Measurements from ENCODE around the gene ANKH.

- TF ChIP-seq OSR1 (CRISPR knock-in tag; IDR thresholded peaks at IDR 0.05) = no peak
- no peak for TF ChIP-seq ZFP30 (CRISPR knock-in tag; IDR thresholded peaks at IDR 0.05)
- no peak for TF ChIP-seq PPARA (CRISPR knock-in tag; IDR thresholded peaks at IDR 0.05; ENCODE audit: borderline replicate concordance)
- no peak for TF ChIP-seq CSRNP3 (CRISPR knock-in tag; IDR thresholded peaks at IDR 0.05)
- TF ChIP-seq CREB5 (CRISPR knock-in tag; IDR thresholded peaks at IDR 0.05; ENCODE audit: low read depth) = no peak
- no peak for TF ChIP-seq TCF4 (CRISPR knock-in tag; IDR thresholded peaks at IDR 0.05; ENCODE audit: borderline replicate concordance)
- TF ChIP-seq ZNF565 (CRISPR knock-in tag; conservative IDR thresholded peaks at IDR 0.05; ENCODE audit: low read depth) = no peak
- TF ChIP-seq BACH2 (CRISPR knock-in tag; IDR thresholded peaks at IDR 0.05; ENCODE audit: borderline replicate concordance) = no peak
- no peak for TF ChIP-seq ZNF8 (CRISPR knock-in tag; IDR thresholded peaks at IDR 0.05)
- no peak for TF ChIP-seq ARNTL (CRISPR knock-in tag; IDR thresholded peaks at IDR 0.05; ENCODE audit: borderline replicate concordance, low read depth)
- TF ChIP-seq ZFP3 (CRISPR knock-in tag; IDR thresholded peaks at IDR 0.05) = no peak
- no peak for TF ChIP-seq TSHZ2 (CRISPR knock-in tag; IDR thresholded peaks at IDR 0.05)
- no peak for TF ChIP-seq RARB (CRISPR knock-in tag; IDR thresholded peaks at IDR 0.05)
Measured at GRCh38 chr5:14696057-14696456, 175.5 kb downstream of the ANKH start.

Data from SK-N-SH treated with all-trans-retinoic acid at 6 μM for 48 hours (cell line).